Neural crest cell (in vitro differentiated cells): ENCODE data around the gene EAPP. TPM values are rescaled to one million over a fixed set of nuclear protein-coding genes. Genes with fewer than 3 reads are reported as not detected.
"Not testable (repeated sequence)": the region's sequence is repeated elsewhere in the genome, so short reads cannot be mapped to it uniquely, and the experiment has no call there.

Experiments used
- DNase-seq: peaks from one replicate; pipeline ENCODE4 v3.0.0; 2021; ENCODE audit warnings: low read depth, mixed read lengths, low spot score
- H3K27ac Mint-ChIP-seq: one replicate; pipeline ENCODE4 v1.8.0; 2021; ENCODE audit warnings: mild to moderate bottlenecking, mixed read lengths; ENCODE audit not compliant: unreplicated experiment
- H3K27me3 Mint-ChIP-seq: 2 replicates; pipeline ENCODE4 v1.8.0; 2021; ENCODE audit warnings: low read depth, mild to moderate bottlenecking, mixed read lengths
- H3K36me3 Mint-ChIP-seq: 2 replicates; pipeline ENCODE4 v1.8.0; 2021; ENCODE audit warnings: low read depth, mild to moderate bottlenecking, mixed read lengths
- H3K4me1 Mint-ChIP-seq: 2 replicates; pipeline ENCODE4 v1.8.0; 2021; ENCODE audit warnings: mixed read lengths
- H3K4me3 Mint-ChIP-seq: one replicate; pipeline ENCODE4 v1.8.0; 2021; ENCODE audit warnings: mild to moderate bottlenecking, mixed read lengths
- H3K9me3 Mint-ChIP-seq: 2 replicates; pipeline ENCODE4 v1.8.0; 2021; ENCODE audit warnings: mixed read lengths
- CTCF ChIP-seq: fragments of 200-600 bp; sonication (generic); conservative IDR thresholded peaks from 2 replicates; pipeline ENCODE4 v1.5.0; 2021; ENCODE audit warnings: antibody characterized with exemption, mild to moderate bottlenecking
- total RNA-seq: library from RNA; stranded (reverse); gene quantifications from 2 replicates; pipeline ENCODE4 v1.2.1, GENCODE V29; 2021

The EAPP gene
- total RNA-seq, 1 donor from 2014 or later: 26.2 TPM

GRCh38 chr14:34538871-34539406 lies 562 bp downstream of the EAPP start:
- Mint-ChIP-seq H3K36me3 (no peaks in the 10 kb centered on the region), H3K4me3 (peak overlapping the region; percentile 98), H3K4me1 (peaks cover 19% of the 10 kb centered on the region), H3K27ac (peak overlapping the region; percentile 99), H3K9me3 (no peaks in the 10 kb centered on the region), H3K27me3 (no peaks in the 10 kb centered on the region)
- no peak for TF ChIP-seq CTCF
- DNase-seq: no peak

GRCh38 chr14:34538096-34538495 lies 1.4 kb downstream of the EAPP start:
- not testable (repeated sequence) for H3K36me3 Mint-ChIP-seq
- peak overlapping the region; percentile 50 for H3K27ac Mint-ChIP-seq

GRCh38 chr14:34537677-34538009 lies 1.9 kb downstream of the EAPP start:
- Mint-ChIP-seq H3K36me3 (no peaks in the 10 kb centered on the region), H3K4me3 (peak overlapping the region; percentile 64), H3K9me3 (no peaks in the 10 kb centered on the region), H3K27me3 (no peaks in the 10 kb centered on the region), H3K4me1 (peaks cover 19% of the 10 kb centered on the region), H3K27ac (no peak overlapping the region)
- no peak for DNase-seq
- TF ChIP-seq CTCF: no peak

More at GRCh38 chr14:34538096-34538495, 1.4 kb downstream of the EAPP start:
- Mint-ChIP-seq H3K4me3 (peak overlapping the region; percentile 98), H3K4me1 (peaks cover 19% of the 10 kb centered on the region)
- not testable (repeated sequence) for H3K9me3 Mint-ChIP-seq, H3K27me3 Mint-ChIP-seq, DNase-seq

GRCh38 chr14:34536951-34537676 lies 2.4 kb downstream of the EAPP start:
- Mint-ChIP-seq H3K36me3 (no peaks in the 10 kb centered on the region), H3K27me3 (no peaks in the 10 kb centered on the region), H3K4me3 (peak overlapping the region; percentile 64), H3K9me3 (no peaks in the 10 kb centered on the region), H3K4me1 (peaks cover 19% of the 10 kb centered on the region), H3K27ac (no peak overlapping the region)
- TF ChIP-seq CTCF: no peak
- no peak for DNase-seq

GRCh38 chr14:34527591-34527990 lies 11.9 kb downstream of the EAPP start:
- Mint-ChIP-seq H3K9me3 (no peaks in the 10 kb centered on the region), H3K27me3 (no peaks in the 10 kb centered on the region), H3K4me1 (no peaks in the 10 kb centered on the region), H3K4me3 (no peak overlapping the region), H3K36me3 (peaks cover 8% of the 10 kb centered on the region), H3K27ac (no peak overlapping the region)
- no peak for DNase-seq
- TF ChIP-seq CTCF: no peak

GRCh38 chr14:34524216-34524615 lies 15.3 kb downstream of the EAPP start:
- H3K9me3 Mint-ChIP-seq, H3K27ac Mint-ChIP-seq, H3K27me3 Mint-ChIP-seq, DNase-seq, H3K4me1 Mint-ChIP-seq, H3K4me3 Mint-ChIP-seq: not testable (repeated sequence)
- peaks cover 14% of the 10 kb centered on the region for H3K36me3 Mint-ChIP-seq
